Glomerular visceral epithelial cell (primary cell): Measurements from ENCODE around the gene MEF2A.

Experiments
- DNase-seq: peaks from one replicate; pipeline ENCODE4 v3.0.0-alpha.2; 2016; ENCODE audit errors: extremely low spot score

Gene MEF2A

DNA sequence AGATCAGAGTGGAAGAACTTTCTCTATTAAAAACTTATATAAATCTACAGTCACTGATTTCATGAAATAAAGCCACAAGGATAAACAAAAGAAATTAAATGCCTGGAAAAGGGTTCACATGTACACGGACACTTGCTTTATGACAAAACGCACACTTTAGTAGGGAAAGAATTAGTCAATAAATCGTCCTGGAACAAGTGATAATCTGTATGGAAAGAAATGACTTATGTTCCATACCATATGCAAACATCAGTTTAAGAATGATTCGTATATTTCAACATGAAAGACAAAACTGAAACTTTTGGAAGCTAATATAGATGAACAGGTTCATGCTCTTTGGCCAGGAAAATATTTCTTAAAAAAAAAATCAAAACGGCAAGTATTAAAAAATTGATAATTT is 40.2 kb downstream of the MEF2A start:
- no peak for DNase-seq

DNA sequence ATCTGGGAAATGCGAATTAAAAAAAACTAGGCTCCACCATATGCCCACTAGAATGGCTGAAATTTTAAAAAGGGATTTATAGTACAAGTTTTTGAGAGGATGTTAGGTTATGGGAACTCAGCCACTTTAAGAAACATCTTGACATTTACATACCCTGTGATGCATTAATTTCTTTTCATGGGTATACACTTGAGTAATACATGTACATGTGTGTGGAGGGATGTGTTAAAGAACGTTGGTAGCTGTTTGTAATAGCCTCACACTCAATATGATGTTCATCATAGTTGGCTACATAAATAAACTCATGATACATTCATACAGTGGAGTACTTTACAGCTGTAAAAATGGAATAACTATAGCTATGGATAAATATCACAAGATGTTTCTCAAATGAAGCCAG is 40.9 kb downstream of the MEF2A start:
- no peak for DNase-seq

DNA sequence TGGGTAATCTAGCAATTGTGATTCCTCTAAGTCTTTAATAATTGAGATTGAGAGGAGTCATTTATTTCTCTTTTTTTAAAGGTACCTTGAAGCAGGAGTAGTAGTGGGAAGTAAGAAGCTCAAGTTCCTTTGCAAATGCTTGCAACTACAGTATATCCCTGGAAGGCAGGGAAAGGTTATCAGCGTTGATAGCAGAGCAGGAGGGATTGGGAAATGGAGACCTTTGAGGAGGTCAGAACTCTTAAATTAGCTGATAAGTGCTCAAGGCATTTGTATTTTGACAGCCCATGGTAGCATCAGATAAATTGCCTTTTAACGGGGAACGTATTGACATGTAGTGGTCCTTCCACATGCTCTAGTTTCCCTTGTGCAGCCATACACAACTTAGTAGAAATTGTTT is 47.7 kb downstream of the MEF2A start:
- no peak for DNase-seq

DNA sequence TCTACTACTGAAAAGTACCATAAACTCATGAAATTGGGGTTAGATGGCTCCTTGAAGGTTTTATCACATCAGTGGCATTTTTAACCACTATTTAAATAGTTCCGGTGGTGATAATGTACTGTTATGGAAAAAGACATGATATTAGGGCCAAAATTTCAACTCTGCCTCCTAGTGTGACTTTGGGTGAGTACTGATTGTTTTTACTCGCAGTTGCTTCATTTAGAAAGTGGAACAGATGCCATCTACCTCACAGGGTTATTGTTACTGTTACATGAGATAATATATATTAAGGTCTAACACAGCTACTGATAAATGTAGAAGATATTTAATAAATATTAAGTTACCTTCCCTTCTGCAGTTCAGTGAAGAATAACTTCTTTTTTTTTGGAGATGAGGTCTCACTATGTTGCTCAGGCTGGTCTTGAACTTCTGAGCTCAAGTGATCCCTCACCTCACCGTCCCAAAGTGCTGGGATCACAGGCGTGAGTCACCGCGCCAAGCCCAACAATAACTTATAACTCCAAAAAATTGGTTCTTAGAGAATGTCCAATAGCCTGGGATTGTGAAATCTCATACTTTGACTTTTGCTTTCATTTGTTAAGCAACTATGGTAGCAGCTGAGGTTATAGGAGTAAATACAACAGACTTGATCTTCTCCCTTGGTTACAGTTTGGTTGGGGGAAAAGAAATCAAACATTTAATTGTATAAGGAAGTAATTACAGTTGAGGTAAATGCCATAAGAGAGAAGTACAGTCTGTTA is 48.3 kb downstream of the MEF2A start:
- DNase-seq: no peak

DNA sequence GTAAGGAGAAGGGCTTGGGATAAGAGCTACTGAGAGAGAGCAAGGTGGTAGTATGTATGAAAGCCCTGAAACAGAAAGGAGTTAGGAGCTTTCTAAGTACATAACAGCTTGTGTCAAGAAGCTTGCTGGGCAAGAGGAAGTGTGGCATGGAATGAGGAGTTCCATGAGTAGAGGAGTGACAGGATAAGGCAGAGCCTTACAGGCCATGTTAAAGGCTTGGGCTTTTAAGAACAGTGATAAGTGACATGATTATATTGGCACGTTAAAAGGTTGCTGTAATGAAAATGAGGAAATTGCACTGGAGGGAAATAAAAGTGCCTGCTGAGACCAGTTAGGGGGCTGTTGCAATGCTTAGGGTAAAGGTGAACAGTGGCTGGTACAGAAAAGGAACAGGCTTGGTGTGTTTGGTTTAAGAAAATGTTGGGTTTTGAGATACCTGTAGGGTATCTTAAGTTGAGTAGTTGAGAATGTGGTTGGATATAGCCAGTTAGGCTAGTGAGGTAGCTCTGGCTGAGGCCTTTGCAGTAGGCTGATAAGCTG is 49.0 kb downstream of the MEF2A start:
- DNase-seq: no peak

DNA sequence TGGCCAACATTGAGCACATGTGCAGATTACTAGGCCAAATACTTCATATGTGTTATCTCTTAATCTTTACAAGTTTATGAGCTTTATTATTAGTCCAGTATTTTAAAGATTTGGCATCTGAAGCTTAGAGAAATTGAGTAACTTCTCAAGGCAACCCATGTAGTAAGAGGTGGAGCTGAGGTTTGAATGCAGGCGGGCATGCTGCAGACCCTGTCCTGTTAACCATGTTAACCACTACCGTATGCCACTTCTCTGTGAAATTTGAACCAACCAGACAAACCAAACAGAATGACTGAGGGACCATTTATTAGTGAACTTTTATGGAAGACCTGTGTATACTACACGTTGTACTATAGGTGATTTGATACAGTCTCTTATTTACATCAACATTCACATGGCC is 49.7 kb downstream of the MEF2A start:
- no peak for DNase-seq

DNA sequence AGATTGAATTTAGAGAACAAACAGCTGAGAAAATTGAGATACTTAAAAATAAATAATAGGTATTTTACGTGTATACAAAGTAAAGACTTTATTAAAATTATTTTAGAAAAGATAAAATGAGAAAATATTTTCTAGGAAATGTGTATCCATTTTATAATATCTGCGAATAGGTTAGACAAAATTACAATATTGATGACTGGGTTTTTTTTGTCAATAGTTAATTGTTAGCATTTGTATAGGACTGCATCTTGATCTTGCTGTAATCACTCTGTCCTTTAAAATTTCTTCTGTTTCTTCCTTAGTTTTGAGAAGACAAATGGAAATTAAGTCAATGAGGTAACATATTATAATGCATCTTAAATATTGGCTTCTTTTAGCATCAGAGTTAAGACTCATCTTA is 50.3 kb downstream of the MEF2A start:
- no peak for DNase-seq

DNA sequence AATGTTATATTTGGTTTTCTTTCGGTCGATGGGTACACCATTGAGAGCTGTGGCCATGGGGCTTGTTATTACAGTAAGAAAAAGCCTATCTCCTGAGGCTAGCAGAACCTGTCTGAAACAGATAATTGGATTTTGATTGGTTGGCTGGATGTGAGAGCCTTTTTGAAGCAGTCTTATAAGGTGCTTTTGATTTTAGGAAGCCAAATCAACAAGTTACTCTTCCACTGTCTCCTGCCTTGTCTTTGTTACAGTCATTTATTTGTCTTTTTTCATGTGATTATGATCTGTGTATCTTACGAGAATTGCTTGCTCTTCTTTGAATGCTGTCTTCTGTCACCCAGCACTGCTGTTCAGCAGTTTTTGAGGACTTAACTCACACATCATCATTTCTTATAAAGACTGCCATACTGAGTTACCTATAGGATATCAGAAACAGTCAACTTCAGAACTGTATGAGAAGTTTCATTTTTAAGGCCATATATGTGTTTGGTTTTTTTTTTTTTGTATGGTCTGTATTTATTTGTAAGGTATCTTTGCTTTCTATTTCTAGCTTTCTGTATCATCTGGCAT is 51.1 kb downstream of the MEF2A start:
- no peak for DNase-seq

DNA sequence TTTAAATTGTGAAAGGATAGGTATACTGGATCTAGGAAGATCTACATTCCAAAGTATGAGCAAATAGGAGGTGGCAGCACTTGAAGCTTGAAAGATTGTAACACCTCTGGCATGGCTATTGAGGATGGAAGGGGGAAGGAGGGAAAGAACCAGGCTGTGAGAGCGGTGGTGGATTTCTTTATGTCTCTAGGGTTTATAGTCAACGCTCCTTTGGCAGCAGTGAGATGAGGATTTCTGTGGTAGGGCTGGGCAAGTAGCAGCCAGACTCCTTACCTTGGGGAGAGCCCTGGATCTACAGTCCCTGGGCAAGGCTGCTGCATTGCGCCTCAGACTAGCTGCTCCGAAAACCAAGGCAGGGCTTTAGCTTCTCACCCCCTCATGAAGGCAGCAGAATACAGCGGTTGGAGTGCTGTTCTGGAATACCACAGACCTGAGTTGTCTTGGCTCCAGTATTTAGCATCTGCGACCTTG is 53.2 kb downstream of the MEF2A start:
- peak; percentile 42 for DNase-seq

DNA sequence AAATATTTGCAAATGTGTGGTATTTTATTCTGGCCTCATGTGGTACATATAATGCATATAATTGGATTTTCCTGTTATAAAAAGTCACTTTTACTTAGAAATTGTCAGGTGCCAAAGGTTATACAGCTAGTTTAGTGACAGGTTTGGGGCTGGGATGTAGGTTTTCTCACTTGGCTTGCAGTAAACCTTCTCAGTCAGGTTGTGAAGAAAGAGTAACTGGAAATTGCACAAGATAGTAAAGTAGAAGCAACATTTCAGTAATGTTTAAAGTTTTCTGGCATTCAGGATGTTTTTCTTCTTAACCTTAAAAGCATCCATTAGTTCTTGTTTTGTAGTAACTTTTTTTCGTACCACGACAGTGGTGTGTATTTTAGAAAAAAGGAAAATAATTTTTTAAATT is 53.9 kb downstream of the MEF2A start:
- DNase-seq: no peak

DNA sequence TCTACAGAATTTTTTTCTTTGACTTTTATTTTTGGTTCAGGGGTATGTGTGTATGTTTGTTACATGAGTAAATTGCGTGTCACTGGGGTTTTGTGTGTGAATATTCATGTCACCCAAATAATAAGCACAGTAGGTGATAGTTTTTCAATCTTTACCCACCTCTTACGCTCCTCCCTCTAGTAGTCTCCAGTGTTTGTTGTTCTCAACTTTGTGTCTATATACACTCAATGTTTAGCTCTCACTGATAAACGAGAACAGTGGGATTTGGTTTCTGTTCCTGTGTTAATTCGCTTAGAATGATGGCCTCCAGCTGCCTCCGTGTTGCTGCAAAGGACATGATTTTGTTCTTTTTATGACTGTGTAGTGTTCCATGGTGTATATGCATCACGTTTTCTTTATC is 54.4 kb downstream of the MEF2A start:
- no peak for DNase-seq

DNA sequence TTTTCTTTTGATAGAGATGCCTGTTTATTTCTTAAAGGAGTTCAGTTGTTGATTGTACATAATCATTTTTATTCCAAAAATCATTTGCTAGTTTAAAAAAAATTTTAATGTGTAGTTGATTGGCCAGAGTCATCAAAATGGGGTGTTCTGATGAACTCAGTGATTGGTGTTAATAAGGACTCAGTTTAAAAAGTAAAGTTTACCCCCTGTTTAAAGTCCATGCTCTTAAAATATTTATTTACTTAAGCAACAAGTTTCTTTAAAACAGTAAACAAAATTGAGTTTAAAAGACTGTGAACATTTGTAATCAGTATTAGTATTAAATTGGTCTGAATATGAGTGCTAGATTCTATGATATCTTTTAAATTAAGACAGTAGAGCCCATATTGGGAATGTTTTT is 56.0 kb downstream of the MEF2A start:
- no peak for DNase-seq

DNA sequence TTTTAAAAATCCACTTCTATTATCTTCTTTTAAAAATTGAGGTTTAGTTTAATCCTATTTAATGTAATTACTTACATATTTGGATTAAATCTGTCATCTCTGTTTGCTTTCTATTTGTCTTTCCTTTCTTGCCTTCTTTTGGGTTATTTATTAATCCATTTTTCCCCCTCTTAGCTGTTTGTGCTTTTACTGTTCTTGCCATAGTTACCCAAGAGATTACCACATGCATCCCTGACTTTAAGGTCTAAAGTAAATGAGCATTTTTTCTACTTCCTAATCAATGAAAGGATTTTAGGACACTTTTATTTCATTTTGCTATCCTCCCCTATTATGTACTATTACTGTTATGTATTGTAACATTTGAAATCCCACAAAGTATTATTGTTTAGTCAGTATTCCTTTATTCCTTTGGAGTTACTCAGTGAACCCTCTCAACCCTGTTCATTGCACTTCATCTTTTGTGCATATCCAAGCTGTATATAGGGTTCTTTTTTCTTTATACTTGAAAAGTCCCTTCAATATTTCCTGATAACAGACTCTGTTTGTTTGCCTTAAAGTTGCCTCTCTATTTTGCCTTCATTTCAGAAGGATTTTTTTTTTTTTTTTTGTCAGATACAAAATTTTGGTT is 62.7 kb downstream of the MEF2A start:
- peak; percentile 28 for DNase-seq

DNA sequence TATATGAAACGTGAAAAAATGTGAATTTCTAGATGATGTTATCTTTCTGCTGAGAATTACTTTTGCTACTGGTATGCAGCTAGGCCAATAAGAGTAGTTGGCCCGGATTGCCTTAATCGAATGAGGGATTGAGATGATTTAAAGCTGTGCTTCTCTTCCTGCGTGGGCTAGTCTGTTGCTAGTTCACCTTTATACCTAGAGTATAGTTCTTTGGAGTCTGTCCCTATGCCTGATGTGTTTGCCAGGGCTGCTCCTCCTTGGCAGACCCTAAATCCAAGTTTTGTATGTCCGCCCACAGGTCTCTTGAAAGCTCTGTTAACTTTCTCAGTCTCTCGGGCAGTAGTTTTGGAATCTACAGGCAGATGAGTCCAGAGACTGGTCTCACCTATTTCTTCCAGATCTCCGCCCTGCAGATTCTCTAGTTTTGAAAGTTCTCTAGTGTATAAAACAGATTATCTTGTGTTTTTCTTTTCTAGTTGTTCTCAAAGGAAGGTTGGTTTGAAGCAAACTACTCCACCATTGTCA is 64.9 kb downstream of the MEF2A start:
- no peak for DNase-seq

DNA sequence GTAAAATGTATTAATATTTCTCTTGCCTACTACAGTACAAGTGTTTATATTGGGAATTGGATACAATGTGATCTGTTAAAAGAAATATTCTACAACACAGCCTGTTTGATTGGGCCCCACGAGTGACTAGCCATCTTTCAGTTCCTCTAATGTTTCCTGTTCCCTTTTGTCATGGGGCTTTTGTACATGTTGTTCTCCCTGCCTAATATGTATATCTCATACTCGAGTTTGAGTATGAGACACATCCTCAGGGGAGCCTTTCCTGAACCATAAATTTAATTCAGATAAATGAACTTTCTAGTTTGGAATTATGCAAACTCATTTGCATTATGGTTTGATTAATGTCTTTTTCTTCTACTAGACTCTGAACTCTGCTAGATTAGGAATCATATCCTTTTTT is 65.5 kb downstream of the MEF2A start:
- no peak for DNase-seq

DNA sequence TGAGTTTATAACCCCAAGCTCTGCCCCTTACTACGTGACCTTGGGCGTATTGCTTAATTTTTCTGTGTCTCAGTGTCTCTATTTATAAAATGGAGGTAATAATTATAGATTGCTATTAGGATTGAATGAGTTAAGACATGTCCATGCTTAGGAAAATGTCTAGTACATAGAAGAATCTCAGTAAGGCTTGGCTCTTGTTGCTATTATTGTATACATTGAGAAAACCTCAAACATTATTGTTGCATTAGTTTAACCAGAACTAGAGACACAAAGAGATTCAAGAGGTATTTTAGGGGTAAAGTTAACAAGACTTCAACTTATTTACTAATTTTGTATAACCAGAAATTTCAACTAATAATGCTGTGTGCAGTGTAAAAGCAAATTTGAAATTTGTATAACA is 66.7 kb downstream of the MEF2A start:
- DNase-seq: no peak

DNA sequence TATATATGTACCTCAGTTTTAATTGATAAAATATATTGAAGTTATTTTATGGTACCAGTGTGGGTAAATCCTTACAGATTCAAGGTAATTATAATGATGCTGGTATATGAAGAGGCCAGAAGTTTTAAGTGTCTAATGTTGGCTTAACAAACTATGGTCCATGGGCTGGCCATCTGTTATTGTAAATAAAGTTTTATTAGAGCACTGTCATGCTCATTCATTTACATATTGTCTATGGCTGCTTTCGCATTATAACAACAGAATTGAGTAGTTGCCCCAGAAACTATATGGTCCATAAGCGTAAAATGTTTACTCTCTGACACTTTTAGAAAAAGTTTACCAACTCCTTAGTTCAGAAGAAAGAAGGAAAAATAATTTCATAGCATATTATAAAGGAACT is 67.9 kb downstream of the MEF2A start:
- DNase-seq: no peak

DNA sequence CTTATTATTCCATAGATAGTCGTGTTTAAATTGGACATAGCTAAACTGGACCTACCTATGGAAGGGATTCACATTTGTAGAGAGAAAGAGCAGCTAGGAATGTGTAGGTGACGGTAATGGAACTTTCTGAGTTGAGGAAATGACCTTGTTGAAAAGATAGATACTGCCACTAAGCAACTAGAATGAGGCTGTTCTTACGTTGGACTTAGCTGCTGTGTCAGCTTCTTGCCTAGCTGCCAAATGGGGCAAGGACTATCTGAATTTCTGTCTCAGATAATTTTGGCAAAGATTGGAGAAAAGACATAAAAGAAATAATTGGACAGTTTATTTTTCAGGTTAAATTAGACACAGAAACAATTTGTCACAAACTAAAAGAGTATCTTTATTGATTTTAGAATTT is 68.8 kb downstream of the MEF2A start:
- DNase-seq: no peak

DNA sequence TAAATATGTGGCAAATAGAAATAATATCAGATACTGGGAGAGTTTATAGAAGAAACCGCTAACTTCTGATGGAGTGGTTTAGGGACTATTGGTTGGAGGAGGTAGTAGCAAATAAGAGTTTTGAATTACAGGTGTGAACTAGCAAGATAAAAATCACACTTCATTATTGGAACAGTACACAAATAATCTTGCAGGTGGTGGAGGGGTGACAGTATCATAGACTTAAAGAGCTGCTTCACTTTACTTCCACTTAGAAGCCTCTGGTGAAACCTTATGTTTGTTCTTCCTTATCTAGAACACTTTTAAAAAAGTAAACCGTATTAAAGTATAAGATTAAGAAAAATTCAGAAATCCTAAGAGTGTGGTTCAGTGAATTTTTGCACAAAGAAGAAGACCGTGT is 69.4 kb downstream of the MEF2A start:
- no peak for DNase-seq

DNA sequence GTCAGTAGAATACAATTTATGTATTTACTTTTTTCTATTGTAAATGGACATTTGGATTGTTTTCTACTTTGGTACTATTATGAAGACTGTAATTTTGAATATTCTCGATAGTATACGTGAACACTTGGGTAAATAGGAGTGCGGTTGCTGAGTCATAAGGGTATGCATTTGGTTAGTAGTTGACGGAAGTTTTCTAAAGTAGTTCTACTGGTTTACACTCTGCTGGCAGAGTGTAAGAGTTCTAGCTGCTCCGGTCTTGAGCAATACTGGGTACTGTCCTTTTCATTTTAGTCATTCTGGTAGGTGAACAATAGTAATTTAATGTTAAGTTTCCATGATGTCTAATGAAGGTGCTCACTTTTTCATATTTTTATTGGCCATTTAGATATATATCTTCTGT is 70.0 kb downstream of the MEF2A start:
- no peak for DNase-seq

DNA sequence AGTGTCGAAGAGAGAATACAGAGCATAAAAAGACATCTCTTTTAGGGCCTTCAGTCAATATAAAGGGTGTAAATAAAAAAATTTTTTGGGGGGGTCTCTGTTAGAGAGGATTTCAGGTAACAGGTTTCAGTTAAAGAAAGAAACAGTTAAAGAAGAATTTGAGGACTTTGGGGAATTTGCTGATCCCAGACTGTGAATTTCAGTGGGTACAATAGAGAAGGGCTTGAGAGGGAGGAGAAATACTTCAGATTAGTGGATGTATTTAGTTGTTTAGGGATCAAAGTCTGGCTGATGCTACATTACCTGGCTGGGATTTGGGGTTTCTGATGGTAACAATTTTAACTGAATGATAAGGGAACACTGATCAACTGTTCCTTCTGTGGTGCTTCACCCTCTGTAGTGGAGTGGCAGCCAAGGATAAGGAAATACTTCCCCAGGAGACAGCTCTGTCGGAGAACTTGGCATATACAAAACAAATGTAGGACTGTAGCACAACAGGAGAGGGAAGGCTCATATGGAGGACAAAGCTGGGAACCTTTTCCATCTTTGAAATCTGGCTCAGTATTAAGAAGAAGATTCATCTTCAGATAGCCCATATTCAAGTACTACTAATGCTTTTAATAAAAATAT is 79.2 kb downstream of the MEF2A start:
- no peak for DNase-seq

DNA sequence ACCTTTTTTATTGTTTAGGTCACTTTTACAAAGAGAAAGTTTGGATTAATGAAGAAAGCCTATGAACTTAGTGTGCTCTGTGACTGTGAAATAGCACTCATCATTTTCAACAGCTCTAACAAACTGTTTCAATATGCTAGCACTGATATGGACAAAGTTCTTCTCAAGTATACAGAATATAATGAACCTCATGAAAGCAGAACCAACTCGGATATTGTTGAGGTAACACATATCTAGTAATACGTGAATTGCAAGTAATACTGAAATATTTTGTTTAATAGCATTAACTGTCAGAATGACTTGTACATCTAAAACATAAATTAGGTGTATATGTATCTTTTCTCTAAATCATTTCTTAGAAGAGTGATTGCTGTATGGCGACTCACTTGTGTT is 79.8 kb downstream of the MEF2A start:
- DNase-seq: no peak
